NCI-H748 (cell line): Measurements from ENCODE around the gene TAC4.
A peak's percentile ranks its signal among the peaks of the same experiment; 100 is the strongest.

ENCODE experiments used
- DNase-seq: peaks from one replicate; lab custom pipeline; 2025; ENCODE audit not compliant: unreplicated experiment; lab: John Stamatoyannopoulos, UW

The TAC4 gene, protein sequence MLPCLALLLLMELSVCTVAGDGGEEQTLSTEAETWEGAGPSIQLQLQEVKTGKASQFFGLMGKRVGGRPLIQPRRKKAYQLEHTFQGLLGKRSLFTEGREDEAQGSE

GRCh38 chr17:49848019-49848473, at the start of gene TAC4:
TAC4 (minus strand) TSS chr17:49848069; CDS start chr17:49848017, 52 bp downstream.
- no peak for DNase-seq

GRCh38 chr17:49896860-49897259, 49.0 kb upstream of the TAC4 start:
- DNase-seq, result no peak

- DNase-seq, result no peak
Observed at GRCh38 chr17:49896222-49896621, 48.4 kb upstream of the TAC4 start.

DNA sequence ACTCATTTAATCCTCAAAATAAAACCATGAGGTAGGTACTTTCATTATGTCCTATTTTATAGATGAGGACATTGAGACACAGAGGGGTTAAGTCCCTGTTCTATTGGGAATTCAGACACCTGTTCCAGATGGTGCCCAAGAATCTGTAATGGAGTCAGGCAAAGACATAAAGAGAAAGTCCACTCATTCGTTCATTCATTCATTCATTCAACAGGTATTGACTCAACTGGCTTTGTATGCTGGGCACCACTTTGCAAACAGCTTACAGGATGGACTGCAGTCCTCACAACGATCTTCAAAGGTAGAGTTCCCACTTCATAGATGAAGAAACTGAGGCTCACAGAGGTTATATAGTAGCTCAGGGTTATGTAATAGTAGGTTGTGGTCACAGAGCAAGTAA, 47.9 kb upstream of the TAC4 start:
- DNase-seq, result no peak

DNA sequence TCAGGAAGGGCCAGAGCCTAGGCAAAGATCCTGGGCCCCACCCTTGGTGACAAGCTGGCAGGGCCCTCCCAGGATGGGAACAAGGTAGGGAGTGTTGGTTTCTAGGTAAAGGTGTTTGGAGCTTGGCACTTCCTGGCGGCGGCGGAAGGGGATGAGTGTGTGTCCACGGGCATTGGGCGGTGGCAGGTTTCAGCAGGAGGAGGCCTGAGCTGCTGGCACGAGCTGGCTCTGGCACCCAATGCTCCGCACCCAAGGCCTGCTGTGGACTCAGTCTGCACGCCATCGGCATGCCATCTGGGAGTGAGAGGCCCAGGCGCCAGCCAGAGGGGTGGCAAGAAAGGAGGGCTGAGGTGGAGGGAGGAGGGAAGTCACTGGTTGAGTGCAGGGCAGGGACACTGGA, 46.9 kb upstream of the TAC4 start:
- DNase-seq, result no peak

- no peak for DNase-seq
Observed at GRCh38 chr17:49891694-49892389, 44.0 kb upstream of the TAC4 start.

DNA sequence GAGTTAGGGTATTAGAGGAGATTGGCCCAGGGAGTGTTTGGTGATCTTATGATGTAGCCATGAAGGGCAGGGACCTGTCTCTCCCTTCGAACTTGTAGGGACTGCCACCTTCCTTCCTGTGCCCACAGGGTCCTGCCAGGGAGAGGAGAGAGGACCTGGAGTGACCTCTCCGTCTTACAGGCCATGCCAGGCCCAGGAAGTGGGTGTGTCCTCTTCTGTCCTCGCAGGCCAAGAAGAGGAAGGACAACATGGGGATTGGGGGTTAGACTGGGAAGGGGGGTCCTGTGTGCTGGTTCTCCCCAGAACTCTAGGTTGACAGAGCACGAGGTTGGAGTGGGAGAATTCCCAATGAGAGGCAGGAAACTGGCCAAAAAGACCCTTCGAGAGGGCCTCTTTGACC, 43.4 kb upstream of the TAC4 start:
- DNase-seq, result no peak

DNA sequence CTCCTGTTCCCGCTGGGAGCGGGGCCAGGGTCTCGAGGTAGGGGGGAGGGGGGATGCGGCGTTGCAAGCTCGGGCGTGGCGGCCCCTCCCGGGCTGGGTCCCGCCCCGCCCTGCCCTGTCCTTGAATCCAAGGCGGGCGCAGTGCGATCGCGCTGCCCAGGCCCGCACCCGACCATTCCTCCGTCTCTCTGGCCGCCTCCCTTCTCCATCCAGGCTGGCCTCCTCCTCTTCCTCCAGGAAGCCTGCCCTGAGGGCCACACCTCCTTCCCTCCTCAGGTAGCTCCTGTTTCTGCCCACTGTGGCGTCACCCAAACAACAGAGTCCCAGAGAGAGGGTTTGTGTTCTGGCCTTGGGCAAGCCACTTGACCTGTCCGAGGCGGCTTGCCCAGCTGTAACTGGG, 43.0 kb upstream of the TAC4 start:
- DNase-seq, result no peak

DNA sequence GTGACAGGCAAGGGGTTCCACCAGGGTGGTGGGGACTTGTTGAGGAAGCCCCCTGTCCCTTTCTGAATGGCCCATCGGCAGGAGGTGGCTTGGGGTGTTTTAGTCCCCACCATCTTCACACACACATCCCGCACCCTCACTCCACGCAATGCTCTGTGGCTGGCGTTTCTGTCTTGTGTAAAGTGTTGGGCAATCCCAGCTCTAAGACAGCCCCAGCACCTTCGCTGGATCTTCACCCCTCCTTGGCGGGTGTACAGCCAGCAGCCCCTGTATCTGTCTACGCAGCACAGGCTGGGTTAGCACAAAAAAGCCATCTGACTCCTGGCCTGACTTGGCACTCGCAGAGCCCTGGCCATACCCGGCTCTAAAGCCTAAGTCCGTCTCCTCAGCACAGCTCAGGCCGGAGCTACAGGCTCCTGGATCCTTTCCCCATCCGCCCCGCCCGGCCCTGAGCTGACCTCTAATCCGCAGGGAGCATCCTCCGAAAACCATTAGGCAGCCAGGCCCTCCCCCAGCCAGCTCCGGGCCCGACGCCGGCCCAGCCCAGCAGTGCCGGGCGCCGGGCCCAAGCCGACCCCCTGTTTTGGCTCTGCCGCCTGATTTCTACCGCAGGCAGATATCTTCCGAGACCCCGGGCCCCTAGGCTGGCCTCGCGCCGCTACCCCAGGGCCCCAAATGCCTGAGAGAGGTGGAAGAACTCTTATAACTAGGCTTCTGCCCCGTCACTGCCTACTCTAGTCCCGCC, 42.4 kb upstream of the TAC4 start:
- no peak for DNase-seq

DNA sequence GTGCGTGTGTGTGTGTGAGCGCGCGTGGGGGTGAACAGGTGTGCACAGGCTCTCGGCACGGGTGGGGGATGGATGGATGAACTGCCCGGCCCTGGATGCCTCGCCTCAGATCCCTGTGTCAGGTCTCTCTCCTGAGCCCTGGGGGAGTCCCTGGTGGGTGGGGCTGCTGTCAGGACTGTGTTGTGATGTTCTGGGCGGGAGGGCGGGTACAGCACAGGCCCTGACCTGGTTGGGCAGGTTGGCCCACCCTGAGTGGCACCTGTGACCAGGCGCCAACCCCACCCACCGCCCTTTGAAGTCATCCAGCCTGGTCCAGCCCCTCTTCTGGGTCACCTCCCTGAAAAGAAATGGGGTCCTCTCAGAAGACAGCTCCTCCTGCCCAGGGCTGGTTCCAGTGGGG, 41.6 kb upstream of the TAC4 start:
- DNase-seq, result no peak

- no peak for DNase-seq
Observed at GRCh38 chr17:49887744-49888360, 40.0 kb upstream of the TAC4 start.

GRCh38 chr17:49887086-49887743, 39.3 kb upstream of the TAC4 start:
- no peak for DNase-seq

DNA sequence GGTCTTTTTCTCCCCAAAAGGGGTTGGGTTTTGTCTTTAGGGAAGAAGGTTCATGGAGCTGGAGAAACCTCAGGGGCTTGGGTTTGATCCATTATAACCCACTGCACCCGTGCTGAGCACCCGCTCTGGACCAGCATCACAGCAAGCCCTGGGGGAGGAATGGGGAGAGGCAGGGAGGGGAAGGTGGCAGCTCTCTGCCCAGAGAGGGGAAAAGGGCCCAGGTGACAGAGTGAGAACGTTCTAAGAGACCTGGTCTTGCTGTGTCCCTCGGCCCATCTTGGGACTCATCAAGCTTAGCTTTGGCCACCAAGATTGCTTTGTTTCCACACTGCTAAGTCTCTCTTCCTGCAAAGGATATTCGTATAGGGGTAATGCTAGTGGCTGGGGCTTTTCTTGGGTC, 38.2 kb upstream of the TAC4 start:
- no peak for DNase-seq

DNA sequence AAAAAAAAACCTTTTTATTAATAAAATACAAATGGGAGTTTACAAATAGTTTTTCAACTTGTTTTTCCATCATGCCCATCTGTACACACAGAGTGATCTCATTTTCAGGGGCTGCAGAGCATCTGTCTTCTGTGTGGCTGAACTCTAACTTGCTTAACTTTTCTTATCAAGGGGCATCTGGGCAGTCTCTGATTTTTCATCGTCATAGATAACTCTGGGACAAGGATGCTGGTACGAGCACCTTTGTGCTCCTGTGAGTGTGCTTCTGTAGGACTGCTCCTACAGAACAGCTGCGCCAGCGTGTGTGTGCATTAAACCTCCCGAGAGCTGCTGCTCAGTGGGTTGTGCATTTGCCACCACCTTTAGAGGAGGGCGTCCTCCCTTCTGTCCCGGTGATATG, 34.6 kb upstream of the TAC4 start:
- DNase-seq, result no peak

GRCh38 chr17:49881054-49881402, 33.2 kb upstream of the TAC4 start:
- DNase-seq, result no peak

- DNase-seq, result peak; percentile 62
Observed at GRCh38 chr17:49880291-49881053, 32.6 kb upstream of the TAC4 start.

GRCh38 chr17:49878931-49879904, 31.3 kb upstream of the TAC4 start:
- DNase-seq, result no peak

- DNase-seq, result no peak
Observed at GRCh38 chr17:49875685-49876084, 27.8 kb upstream of the TAC4 start.

DNA sequence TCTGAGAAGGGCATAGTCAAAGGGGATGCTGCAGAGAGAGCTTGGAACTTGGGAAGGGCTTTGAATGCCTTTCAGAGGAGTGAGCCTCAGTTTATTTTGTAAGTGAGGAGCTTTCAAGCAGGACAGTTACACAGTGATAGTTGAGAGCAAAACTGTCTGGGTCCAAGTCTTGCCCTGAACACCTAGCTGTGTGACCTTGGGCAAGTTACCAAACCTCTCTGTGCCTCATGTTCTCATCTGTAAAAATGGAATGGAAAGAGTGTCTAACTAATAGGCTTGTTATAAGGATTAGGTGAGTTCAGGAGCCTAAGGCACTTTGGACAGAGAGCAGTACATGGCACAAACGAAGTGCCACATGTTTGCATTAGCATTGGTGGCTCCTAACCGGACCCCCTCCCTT, 27.0 kb upstream of the TAC4 start:
- DNase-seq, result no peak

GRCh38 chr17:49873926-49874325, 26.1 kb upstream of the TAC4 start:
- no peak for DNase-seq
